DOHH2 (cell line): ENCODE measurements around the gene TASP1.

Experiments
- H3F3A ChIP-seq: fragments of 200-600 bp; sonication (generic), shearing (Covaris generic); 2 replicates; pipeline ENCODE4 v1.6.0; 2016; ENCODE audit warnings: antibody characterized with exemption, mild to moderate bottlenecking; ENCODE audit not compliant: control insufficient read depth, insufficient read depth
- H3K27ac ChIP-seq: fragments of 200-600 bp; sonication (generic); 2 replicates; pipeline ENCODE4 v1.5.1; 2014; ENCODE audit warnings: low read depth, mild to moderate bottlenecking, low read length, moderate library complexity
- H3K27me3 ChIP-seq: fragments of 200-600 bp; sonication (generic); 2 replicates; pipeline ENCODE4 v1.6.1; 2014; ENCODE audit warnings: mild to moderate bottlenecking, low read length, mixed read lengths; ENCODE audit not compliant: control insufficient read depth
- H3K36me3 ChIP-seq: fragments of 200-600 bp; sonication (generic); 2 replicates; pipeline ENCODE4 v1.6.1; 2014; ENCODE audit warnings: mild to moderate bottlenecking, low read length, moderate library complexity, mixed read lengths; ENCODE audit not compliant: control insufficient read depth
- H3K4me1 ChIP-seq: fragments of 200-600 bp; sonication (generic); 2 replicates; pipeline ENCODE4 v1.6.1; 2014; ENCODE audit warnings: mild to moderate bottlenecking, low read length, mixed read lengths; ENCODE audit not compliant: control insufficient read depth
- H3K4me2 ChIP-seq: fragments of 200-600 bp; sonication (generic); 2 replicates; pipeline ENCODE4 v1.6.0; 2014; ENCODE audit warnings: mild to moderate bottlenecking, low read length, moderate library complexity
- H3K4me3 ChIP-seq: fragments of 200-600 bp; sonication (generic); 2 replicates; pipeline ENCODE4 v1.5.1; 2014; ENCODE audit warnings: mild to moderate bottlenecking, low read length, mixed read lengths
- H3K79me2 ChIP-seq: fragments of 200-600 bp; sonication (generic); 2 replicates; pipeline ENCODE4 v1.6.1; 2014; ENCODE audit warnings: mild to moderate bottlenecking, low read length, mixed read lengths; ENCODE audit not compliant: control insufficient read depth
- H3K9me2 ChIP-seq: fragments of 200-600 bp; sonication (generic); replicated peaks from 2 replicates; pipeline ENCODE4 v1.6.1; 2014; ENCODE audit warnings: mild to moderate bottlenecking, low read length, mixed read lengths; ENCODE audit not compliant: control insufficient read depth
- H3K9me3 ChIP-seq: fragments of 200-600 bp; sonication (generic); 2 replicates; pipeline ENCODE4 v1.6.1; 2014; ENCODE audit warnings: antibody characterized with exemption, low read length, mixed read lengths; ENCODE audit not compliant: control insufficient read depth, insufficient read depth
- H4K20me1 ChIP-seq: fragments of 200-600 bp; sonication (generic); 2 replicates; pipeline ENCODE4 v1.6.0; 2014; ENCODE audit warnings: low read depth, mild to moderate bottlenecking, antibody characterized with exemption, low read length, moderate library complexity; ENCODE audit not compliant: control insufficient read depth, insufficient read depth
- CTCF ChIP-seq: fragments of 200-600 bp; sonication (generic); IDR thresholded peaks from one replicate; pipeline ENCODE4 v1.5.1; 2014; ENCODE audit warnings: antibody characterized with exemption, mild to moderate bottlenecking, low read depth, low read length; ENCODE audit not compliant: poor library complexity, severe bottlenecking
- EZH2phosphoT487 ChIP-seq: fragments of 200-600 bp; sonication (generic); IDR thresholded peaks from 2 replicates; pipeline ENCODE4 v1.6.1; 2017; ENCODE audit warnings: borderline replicate concordance, mild to moderate bottlenecking, antibody characterized with exemption, low read length, moderate library complexity, mixed read lengths

Gene TASP1

DNA sequence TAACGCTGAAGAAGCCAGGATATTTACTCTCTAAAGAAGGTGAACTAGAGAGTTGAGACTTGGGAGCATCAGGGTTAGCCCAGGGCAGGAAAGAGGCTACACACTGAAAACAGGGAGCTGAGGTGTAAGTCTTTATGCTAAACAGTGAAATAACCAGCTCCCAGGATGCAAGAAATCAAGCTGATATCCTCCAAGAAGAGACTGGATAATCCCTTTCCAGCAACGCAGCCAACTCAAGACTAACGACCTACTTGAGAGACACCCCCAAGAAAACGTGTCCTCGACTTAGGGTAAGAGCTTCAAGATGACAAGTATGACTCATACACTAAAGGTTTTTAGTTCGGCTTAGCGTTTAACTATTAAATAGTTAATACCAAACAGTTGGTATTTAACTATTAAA, 202.2 kb downstream of the TASP1 start:
- H4K20me1 ChIP-seq, result no peaks in the 10 kb centered on the region
- no peaks in the 10 kb centered on the region for H3K79me2 ChIP-seq
- no peaks in the 10 kb centered on the region for H3K27me3 ChIP-seq
- H3K9me3 ChIP-seq, result no peaks in the 10 kb centered on the region
- H3K4me3 ChIP-seq, result no peak overlapping the region
- TF ChIP-seq CTCF (no peak), EZH2phosphoT487 (no peak)
- no peaks in the 10 kb centered on the region for H3K9me2 ChIP-seq
- no peaks in the 10 kb centered on the region for H3K36me3 ChIP-seq
- no peaks in the 10 kb centered on the region for H3K4me1 ChIP-seq
- H3K27ac ChIP-seq, result no peak overlapping the region
- H3F3A ChIP-seq, result no peaks in the 10 kb centered on the region
- H3K4me2 ChIP-seq, result no peak overlapping the region

GRCh38 chr20:13432126-13432525, 206.6 kb downstream of the TASP1 start:
- TF ChIP-seq EZH2phosphoT487, result no peak
- TF ChIP-seq CTCF, result no peak
- no peak overlapping the region for H3K4me3 ChIP-seq

GRCh38 chr20:13430346-13431002, 208.3 kb downstream of the TASP1 start:
- no peak overlapping the region for H3K4me3 ChIP-seq
- no peak overlapping the region for H3K27ac ChIP-seq
- H3K9me2 ChIP-seq, result no peaks in the 10 kb centered on the region
- H3F3A ChIP-seq, result no peaks in the 10 kb centered on the region
- H3K27me3 ChIP-seq, result no peaks in the 10 kb centered on the region
- no peak overlapping the region for H3K4me2 ChIP-seq
- H3K36me3 ChIP-seq, result no peaks in the 10 kb centered on the region
- no peaks in the 10 kb centered on the region for H3K4me1 ChIP-seq
- TF ChIP-seq CTCF, result no peak
- no peak for TF ChIP-seq EZH2phosphoT487
- H3K79me2 ChIP-seq, result no peaks in the 10 kb centered on the region
- H4K20me1 ChIP-seq, result no peaks in the 10 kb centered on the region
- H3K9me3 ChIP-seq, result no peaks in the 10 kb centered on the region

More at GRCh38 chr20:13432126-13432525, 206.6 kb downstream of the TASP1 start:
- Histone ChIP-seq H3K36me3 (no peaks in the 10 kb centered on the region), H3K4me1 (no peaks in the 10 kb centered on the region), H3K79me2 (no peaks in the 10 kb centered on the region), H3K27me3 (no peaks in the 10 kb centered on the region), H3K27ac (no peak overlapping the region), H3K4me2 (no peak overlapping the region), H3F3A (no peaks in the 10 kb centered on the region), H4K20me1 (no peaks in the 10 kb centered on the region), H3K9me3 (no peaks in the 10 kb centered on the region), H3K9me2 (no peaks in the 10 kb centered on the region)
